Stimulated activated CD4-positive, alpha-beta T cell treated with anti-CD3 and anti-CD28 coated beads, Interleukin-15, amount 100 ng/mL, for 1 hour (primary cell): ENCODE data around the gene PPP2R3C.
A peak's percentile ranks its signal among the peaks of the same experiment; 100 is the strongest.
"Not testable (repeated sequence)": the region's sequence is repeated elsewhere in the genome, so short reads cannot be mapped to it uniquely, and the experiment has no call there.

Source experiments
- DNase-seq, 2 donors: peaks; one replicate each; pipeline ENCODE4 v3.0.0-alpha.2; 2020; ENCODE audit warnings: low read depth in 1 of 2, low spot score in 1 of 2

The PPP2R3C gene

DNA sequence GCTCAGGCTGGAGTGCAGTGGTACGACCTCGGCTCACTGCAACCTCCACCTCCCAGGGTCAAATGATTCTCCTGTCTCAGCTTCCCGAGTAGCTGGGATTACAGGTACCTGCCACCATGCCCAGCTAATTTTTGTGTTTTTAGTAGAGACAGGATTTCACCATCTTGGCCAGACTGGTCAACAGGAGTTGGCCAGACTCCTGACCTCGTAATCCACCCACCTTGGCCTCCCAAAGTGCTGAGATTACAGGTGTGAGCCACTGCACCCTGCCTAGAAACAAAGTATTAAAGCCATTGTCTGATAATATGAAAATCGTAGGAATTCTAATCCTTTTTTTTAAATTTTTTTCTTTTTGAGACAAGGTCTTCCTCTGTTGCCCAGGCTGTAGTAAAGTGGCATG lies 56.1 kb downstream of the PPP2R3C start:
- not testable (repeated sequence) for DNase-seq

DNA sequence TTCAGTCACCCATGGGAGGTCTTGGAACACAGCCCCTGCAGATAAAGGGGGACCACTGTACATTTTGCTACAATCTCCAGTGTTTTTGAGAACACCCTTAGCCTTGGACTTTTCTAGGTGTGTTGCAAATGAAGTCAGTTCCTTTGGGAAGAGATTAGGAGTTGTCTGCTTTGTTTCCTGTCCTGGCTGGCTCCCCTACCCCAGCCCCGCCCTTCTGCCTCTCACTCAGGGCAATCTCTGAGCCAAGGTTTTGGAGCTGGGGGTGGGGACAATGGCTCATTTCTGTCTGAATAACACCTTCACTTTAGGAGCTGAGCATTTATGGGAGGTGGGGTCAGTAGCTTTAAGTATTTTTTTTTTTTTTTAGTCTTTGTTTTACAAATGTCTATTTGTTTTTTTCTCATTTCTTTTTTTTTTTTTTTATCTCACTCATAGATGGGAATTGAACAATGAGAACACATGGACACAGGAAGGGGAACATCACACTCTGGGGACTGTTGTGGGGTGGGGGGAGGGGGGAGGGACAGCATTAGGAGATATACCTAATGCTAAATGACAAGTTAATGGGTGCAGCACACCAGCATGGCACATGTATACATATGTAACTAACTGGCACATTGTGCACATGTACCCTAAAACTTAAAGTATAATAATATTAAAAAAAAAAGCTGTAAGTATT lies 60.5 kb downstream of the PPP2R3C start:
- not testable (repeated sequence) for DNase-seq

GRCh38 chr14:35052637-35053036 lies 69.2 kb downstream of the PPP2R3C start:
- no peak for DNase-seq

- DNase-seq = no peak
Observed at GRCh38 chr14:35051796-35052195, 70.0 kb downstream of the PPP2R3C start.

- no peak for DNase-seq
Observed at GRCh38 chr14:35050652-35051051, 71.1 kb downstream of the PPP2R3C start.

- no peak for DNase-seq
Observed at GRCh38 chr14:35047976-35048513, 73.7 kb downstream of the PPP2R3C start.

- peak in 1 of 2 donors; percentile 19 for DNase-seq
Observed at GRCh38 chr14:35046751-35047536, 74.8 kb downstream of the PPP2R3C start.

- peak; percentile 95 to 96 for DNase-seq
Observed at GRCh38 chr14:35046048-35046750, 75.6 kb downstream of the PPP2R3C start, which contains the start of gene FAM177A1. FAM177A1 (plus strand) TSS chr14:35046272; CDS start chr14:35046464, 192 bp downstream.

DNA sequence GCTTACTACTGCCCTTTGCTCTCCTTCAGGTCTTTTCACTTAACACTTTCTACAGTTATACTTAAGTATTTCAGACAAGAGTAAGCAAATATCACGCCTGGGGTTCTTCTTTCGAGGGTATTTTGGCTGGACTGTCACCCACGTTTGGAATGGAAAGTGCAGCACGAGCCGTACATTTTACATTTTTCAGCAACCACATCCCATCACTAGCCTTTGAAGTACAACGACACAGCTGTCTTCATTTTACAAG lies 76.1 kb downstream of the PPP2R3C start:
- DNase-seq = no peak

DNA sequence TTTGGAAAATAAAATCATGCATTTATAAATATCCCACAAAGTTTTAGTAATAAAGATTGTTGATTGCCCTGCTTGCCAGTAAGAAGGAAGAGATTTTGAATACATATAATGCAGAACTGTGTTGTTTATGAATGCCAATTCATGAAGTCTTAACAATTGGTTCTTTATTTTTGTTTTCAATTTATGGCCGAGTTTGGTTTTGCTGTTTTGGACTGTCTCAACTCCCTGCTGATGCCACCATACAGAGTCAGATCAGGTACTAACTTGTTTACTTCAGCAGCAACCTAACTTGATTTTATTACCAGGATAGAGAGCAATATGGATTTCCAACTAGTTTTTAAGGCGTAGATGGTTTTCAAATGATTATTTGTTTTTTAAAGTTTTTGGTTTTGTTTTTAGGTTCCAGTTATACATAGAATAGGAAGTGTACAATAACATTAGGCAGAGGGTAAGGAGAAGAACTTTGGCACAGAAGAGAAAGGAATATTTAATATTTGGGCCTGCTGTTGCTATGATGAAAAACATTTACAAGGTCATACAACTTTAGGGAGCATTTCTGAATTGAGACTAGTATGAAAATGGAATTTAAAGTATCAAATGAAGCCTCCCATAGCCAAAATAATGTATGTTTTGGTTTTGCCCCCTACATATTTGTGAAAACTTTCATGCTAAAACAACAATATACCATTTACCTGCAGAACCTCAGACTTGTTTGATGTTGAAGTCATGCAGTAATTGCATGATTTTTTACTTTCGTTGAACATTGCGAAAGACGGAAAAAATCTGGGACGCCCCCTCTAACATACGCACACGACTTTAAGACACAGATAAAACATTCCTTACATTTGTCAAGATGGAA lies 76.6 kb downstream of the PPP2R3C start:
- no peak for DNase-seq

- DNase-seq = no peak
Observed at GRCh38 chr14:35043046-35043445, 78.7 kb downstream of the PPP2R3C start.

GRCh38 chr14:35042632-35043031 lies 79.2 kb downstream of the PPP2R3C start:
- DNase-seq = no peak

GRCh38 chr14:35038312-35038711 lies 83.5 kb downstream of the PPP2R3C start:
- DNase-seq = not testable (repeated sequence)
